ENCODE results near the gene TASP1. TPM values are rescaled to one million over a fixed set of nuclear protein-coding genes. Genes with fewer than 3 reads are reported as not detected.

TASP1 gene
- total and polyA plus RNA-seq, 2 donors (not counting 3 experiments of a cell fraction or from before 2014, with no cell fraction given): 3.5 to 8.9 TPM

DNA sequence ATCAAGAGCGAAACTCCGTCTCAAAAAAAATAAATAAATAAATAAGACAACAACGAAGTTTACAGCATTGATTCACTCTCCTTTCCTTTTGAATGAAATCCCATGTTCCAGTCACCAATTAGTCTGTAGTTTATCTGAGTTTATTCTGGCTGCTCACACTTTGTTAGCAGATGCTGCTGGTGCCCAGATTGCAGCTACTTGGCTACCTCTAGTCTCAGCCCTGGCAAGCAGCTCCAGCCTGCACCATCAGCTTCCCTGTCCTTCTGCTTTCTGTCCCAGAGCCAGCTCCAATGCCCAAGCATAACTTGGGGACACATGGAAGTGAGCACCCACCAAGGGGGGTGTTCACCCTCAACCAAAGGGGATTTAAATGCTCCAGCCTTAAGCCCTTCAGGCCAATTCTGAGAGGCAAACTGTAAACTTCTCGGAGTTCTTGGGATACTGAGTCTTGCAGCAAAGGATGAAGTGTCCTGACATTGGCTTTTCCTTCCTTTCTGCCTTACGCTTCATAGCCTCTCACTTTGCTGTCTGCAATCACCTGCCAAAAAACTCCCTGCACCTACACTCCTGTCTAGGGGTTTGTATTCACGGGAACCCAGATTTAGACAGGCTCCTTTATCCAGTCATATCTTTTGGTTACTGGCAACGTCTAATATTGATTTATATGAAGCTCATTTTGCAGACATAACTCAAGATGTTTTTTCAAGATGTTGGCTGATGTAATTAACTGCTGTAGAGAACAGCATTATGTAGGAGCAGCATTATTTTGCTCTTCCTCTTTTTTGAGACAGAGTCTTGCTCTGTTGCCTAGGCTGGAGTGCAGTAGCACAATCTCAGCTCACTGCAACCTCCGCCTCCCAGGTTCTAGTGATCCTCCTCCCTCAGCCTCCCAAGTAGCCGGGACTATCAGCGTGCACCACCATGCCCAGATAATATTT, 9.8 kb upstream of the TASP1 start:
- FAIRE-seq (no peak), DNase-seq (ENCODE audit: low read depth, low spot score) (no peak)
- H2AFZ ChIP-seq (ENCODE audit: low read depth, low read length): no peak overlapping the region
- H3K27ac ChIP-seq (ENCODE audit: insufficient read depth, low read depth, low read length): no peak overlapping the region
- no peaks in the 10 kb centered on the region for H4K20me1 ChIP-seq (replicated peaks; ENCODE audit: control insufficient read depth, extremely low read depth, insufficient read depth, low read length)
- TF ChIP-seq, protein P1, sequence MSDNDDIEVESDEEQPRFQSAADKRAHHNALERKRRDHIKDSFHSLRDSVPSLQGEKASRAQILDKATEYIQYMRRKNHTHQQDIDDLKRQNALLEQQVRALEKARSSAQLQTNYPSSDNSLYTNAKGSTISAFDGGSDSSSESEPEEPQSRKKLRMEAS (IDR thresholded peaks at IDR 0.05; ENCODE audit: insufficient read depth, insufficient read length): no peak
- no peak for TF ChIP-seq JUN (IDR thresholded peaks at IDR 0.05; ENCODE audit: borderline replicate concordance, insufficient read depth, insufficient read length, low read depth)
- TF ChIP-seq, protein P2, sequence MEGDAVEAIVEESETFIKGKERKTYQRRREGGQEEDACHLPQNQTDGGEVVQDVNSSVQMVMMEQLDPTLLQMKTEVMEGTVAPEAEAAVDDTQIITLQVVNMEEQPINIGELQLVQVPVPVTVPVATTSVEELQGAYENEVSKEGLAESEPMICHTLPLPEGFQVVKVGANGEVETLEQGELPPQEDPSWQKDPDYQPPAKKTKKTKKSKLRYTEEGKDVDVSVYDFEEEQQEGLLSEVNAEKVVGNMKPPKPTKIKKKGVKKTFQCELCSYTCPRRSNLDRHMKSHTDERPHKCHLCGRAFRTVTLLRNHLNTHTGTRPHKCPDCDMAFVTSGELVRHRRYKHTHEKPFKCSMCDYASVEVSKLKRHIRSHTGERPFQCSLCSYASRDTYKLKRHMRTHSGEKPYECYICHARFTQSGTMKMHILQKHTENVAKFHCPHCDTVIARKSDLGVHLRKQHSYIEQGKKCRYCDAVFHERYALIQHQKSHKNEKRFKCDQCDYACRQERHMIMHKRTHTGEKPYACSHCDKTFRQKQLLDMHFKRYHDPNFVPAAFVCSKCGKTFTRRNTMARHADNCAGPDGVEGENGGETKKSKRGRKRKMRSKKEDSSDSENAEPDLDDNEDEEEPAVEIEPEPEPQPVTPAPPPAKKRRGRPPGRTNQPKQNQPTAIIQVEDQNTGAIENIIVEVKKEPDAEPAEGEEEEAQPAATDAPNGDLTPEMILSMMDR (IDR thresholded peaks at IDR 0.05; ENCODE audit: extremely low read depth in 1 of 2, insufficient read depth in 1 of 2, low read depth in 1 of 2, low read length in 2 of 2): no peak
- no peaks in the 10 kb centered on the region for H3K79me2 ChIP-seq (ENCODE audit: control insufficient read depth, insufficient read depth, low read length)
- H3K9me3 ChIP-seq (replicated peaks; ENCODE audit: control insufficient read depth, insufficient read depth, low read length): no peaks in the 10 kb centered on the region
- H3K4me3 ChIP-seq (replicated peaks in 1 of 3; ENCODE audit: insufficient read depth in 1 of 3, low read depth in 1 of 3, low read length in 3 of 3): no peak overlapping the region
- no peak overlapping the region for H3K4me2 ChIP-seq (ENCODE audit: insufficient read depth, low read length)
- intact Hi-C loops (cut with micrococcal nuclease) (no loop called here), dilution Hi-C loops (cut with MboI; ENCODE audit: extremely low pct_ligation_motif_present, low sequenced_read_pairs) (no loop called here)
- H3K9ac ChIP-seq (replicated peaks; ENCODE audit: extremely low read depth, insufficient read depth, low read length): no peak overlapping the region
- CTCF ChIA-PET: interaction anchor here (1.5 kb wide), 1 partner anchor 102 kb away, joined by 5 read pairs; no protein-coding TSS in a partner anchor
- peaks cover 0 to 5% of the 10 kb centered on the region in 2 experiments for H3K27me3 ChIP-seq (ENCODE audit: control insufficient read depth in 2 of 2, insufficient read depth in 2 of 2, low read length in 2 of 2)
- H3K4me1 ChIP-seq (ENCODE audit: control insufficient read depth, extremely low read depth, insufficient read depth, low read length): no peaks in the 10 kb centered on the region
- H3K36me3 ChIP-seq (ENCODE audit: control insufficient read depth in 2 of 2, extremely low read depth in 1 of 2, insufficient read depth in 2 of 2, low read length in 2 of 2): no peaks in the 10 kb centered on the region
- POLR2A ChIA-PET: no interaction called here
- H3K9me1 ChIP-seq (replicated peaks; ENCODE audit: control insufficient read depth, extremely low read depth, insufficient read depth, low read length): no peaks in the 10 kb centered on the region
- no TSS peak for BruUV-seq (replicated peaks)

DNA sequence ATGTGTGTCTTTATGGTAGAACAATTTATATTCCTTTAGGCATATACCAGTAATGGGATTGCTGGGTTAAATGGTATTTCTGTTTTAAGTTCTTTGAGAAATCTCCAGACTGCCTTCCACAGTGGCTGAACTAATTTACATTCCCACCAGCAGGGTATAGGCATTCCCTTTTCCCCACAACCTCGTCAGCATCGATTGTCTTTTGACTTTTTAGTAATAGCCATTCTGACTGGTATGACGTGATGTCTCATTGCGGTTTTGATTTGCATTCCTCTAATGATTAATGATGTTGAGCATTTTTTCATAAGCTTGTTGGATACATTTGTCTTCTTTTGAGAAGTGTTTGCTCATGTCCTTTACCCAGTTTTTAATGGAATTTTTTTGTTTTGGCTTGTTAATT, 5.3 kb upstream of the TASP1 start:
- Histone ChIP-seq H3K4me3 (replicated peaks in 1 of 3; ENCODE audit: insufficient read depth in 1 of 3, low read depth in 1 of 3, low read length in 3 of 3) (no peak overlapping the region), H3K36me3 (ENCODE audit: control insufficient read depth in 2 of 2, extremely low read depth in 1 of 2, insufficient read depth in 2 of 2, low read length in 2 of 2) (no peaks in the 10 kb centered on the region), H3K4me1 (ENCODE audit: control insufficient read depth, extremely low read depth, insufficient read depth, low read length) (peaks cover 4% of the 10 kb centered on the region), H3K9me3 (replicated peaks; ENCODE audit: control insufficient read depth, insufficient read depth, low read length) (no peaks in the 10 kb centered on the region), H3K9ac (replicated peaks; ENCODE audit: extremely low read depth, insufficient read depth, low read length) (no peak overlapping the region), H2AFZ (ENCODE audit: low read depth, low read length) (no peak overlapping the region), H3K9me1 (replicated peaks; ENCODE audit: control insufficient read depth, extremely low read depth, insufficient read depth, low read length) (no peaks in the 10 kb centered on the region), H4K20me1 (replicated peaks; ENCODE audit: control insufficient read depth, extremely low read depth, insufficient read depth, low read length) (no peaks in the 10 kb centered on the region), H3K79me2 (ENCODE audit: control insufficient read depth, insufficient read depth, low read length) (no peaks in the 10 kb centered on the region), H3K27ac (ENCODE audit: insufficient read depth, low read depth, low read length) (no peak overlapping the region), H3K4me2 (ENCODE audit: insufficient read depth, low read length) (no peak overlapping the region), H3K27me3 (ENCODE audit: control insufficient read depth in 2 of 2, insufficient read depth in 2 of 2, low read length in 2 of 2) (peaks cover 0 to 6% of the 10 kb centered on the region in 2 experiments)
- DNase-seq (ENCODE audit: low read depth, low spot score): no peak
- FAIRE-seq: no peak
- TF ChIP-seq FOS (IDR thresholded peaks at IDR 0.05; ENCODE audit: borderline replicate concordance, insufficient read depth, low read length): no peak
- TF ChIP-seq MYC (IDR thresholded peaks at IDR 0.05; ENCODE audit: low read depth, low read length): no peak
- TF ChIP-seq, protein P2 (IDR thresholded peaks at IDR 0.05; ENCODE audit: extremely low read depth in 1 of 2, insufficient read depth in 1 of 2, low read depth in 1 of 2, low read length in 2 of 2): no peak
- intact Hi-C loops (cut with micrococcal nuclease) (no loop called here), dilution Hi-C loops (cut with MboI; ENCODE audit: extremely low pct_ligation_motif_present, low sequenced_read_pairs) (no loop called here)
- CTCF ChIA-PET: no interaction called here
- POLR2A ChIA-PET: no interaction called here
- no TSS peak for BruUV-seq (replicated peaks)

Data from endothelial cell of umbilical vein (primary cell).